ENCODE measurements around the gene PPIP5K1.

PPIP5K1 gene

GRCh38 chr15:43521419-43521818 is 68.6 kb downstream of the PPIP5K1 start (continued):
- TF ChIP-seq ZNF565 (CRISPR knock-in tag; conservative IDR thresholded peaks at IDR 0.05; ENCODE audit: low read depth) (no peak), ZNF70 (CRISPR knock-in tag; IDR thresholded peaks at IDR 0.05) (no peak)

- ATAC-seq = no peak
- TF ChIP-seq TCF4 (CRISPR knock-in tag; IDR thresholded peaks at IDR 0.05; ENCODE audit: borderline replicate concordance) = no peak
- TF ChIP-seq ZFP30 (CRISPR knock-in tag; IDR thresholded peaks at IDR 0.05) = no peak
- TF ChIP-seq ZNF8 (CRISPR knock-in tag; IDR thresholded peaks at IDR 0.05) = no peak
- TF ChIP-seq TSHZ2 (CRISPR knock-in tag; IDR thresholded peaks at IDR 0.05) = no peak
- no peak for TF ChIP-seq ZNF565 (CRISPR knock-in tag; conservative IDR thresholded peaks at IDR 0.05; ENCODE audit: low read depth)
- TF ChIP-seq CSRNP3 (CRISPR knock-in tag; IDR thresholded peaks at IDR 0.05) = no peak
- TF ChIP-seq TOX (CRISPR knock-in tag; IDR thresholded peaks at IDR 0.05; ENCODE audit: borderline replicate concordance) = no peak
- TF ChIP-seq PATZ1 (CRISPR knock-in tag; IDR thresholded peaks at IDR 0.05; ENCODE audit: borderline replicate concordance) = no peak
- TF ChIP-seq ISL1 (CRISPR knock-in tag; IDR thresholded peaks at IDR 0.05) = no peak
- TF ChIP-seq SNAI2 (CRISPR knock-in tag; IDR thresholded peaks at IDR 0.05) = no peak
- TF ChIP-seq OSR1 (CRISPR knock-in tag; IDR thresholded peaks at IDR 0.05) = no peak
Observed at GRCh38 chr15:43520138-43520537, 69.9 kb downstream of the PPIP5K1 start.

GRCh38 chr15:43519196-43519595 is 70.8 kb downstream of the PPIP5K1 start:
- no peak for TF ChIP-seq ARNTL (CRISPR knock-in tag; IDR thresholded peaks at IDR 0.05; ENCODE audit: borderline replicate concordance, low read depth)
- TF ChIP-seq OSR1 (CRISPR knock-in tag; IDR thresholded peaks at IDR 0.05) = no peak
- TF ChIP-seq ZFP3 (CRISPR knock-in tag; IDR thresholded peaks at IDR 0.05) = no peak
- TF ChIP-seq TOX (CRISPR knock-in tag; IDR thresholded peaks at IDR 0.05; ENCODE audit: borderline replicate concordance) = no peak
- TF ChIP-seq SNAI2 (CRISPR knock-in tag; IDR thresholded peaks at IDR 0.05) = no peak
- TF ChIP-seq TCF4 (CRISPR knock-in tag; IDR thresholded peaks at IDR 0.05; ENCODE audit: borderline replicate concordance) = no peak
- no peak for TF ChIP-seq ZNF8 (CRISPR knock-in tag; IDR thresholded peaks at IDR 0.05)
- TF ChIP-seq PPARA (CRISPR knock-in tag; IDR thresholded peaks at IDR 0.05; ENCODE audit: borderline replicate concordance) = no peak
- no peak for TF ChIP-seq GLIS3 (CRISPR knock-in tag; IDR thresholded peaks at IDR 0.05)
- no peak for TF ChIP-seq ZFP30 (CRISPR knock-in tag; IDR thresholded peaks at IDR 0.05)
- no peak for TF ChIP-seq CREB5 (CRISPR knock-in tag; IDR thresholded peaks at IDR 0.05; ENCODE audit: low read depth)
- no peak for TF ChIP-seq POU6F1 (CRISPR knock-in tag; IDR thresholded peaks at IDR 0.05; ENCODE audit: borderline replicate concordance, low read depth)
- no peak for TF ChIP-seq ESRRG (CRISPR knock-in tag; IDR thresholded peaks at IDR 0.05)
- no peak for ATAC-seq

GRCh38 chr15:43518197-43518761 is 71.7 kb downstream of the PPIP5K1 start:
- no peak for TF ChIP-seq RARB (CRISPR knock-in tag; IDR thresholded peaks at IDR 0.05)
- TF ChIP-seq PATZ1 (CRISPR knock-in tag; IDR thresholded peaks at IDR 0.05; ENCODE audit: borderline replicate concordance) = peak; percentile 49; the same call in 1 of the 2 replicates
- no peak for TF ChIP-seq CSRNP3 (CRISPR knock-in tag; IDR thresholded peaks at IDR 0.05)
- TF ChIP-seq ZC3H10 (CRISPR knock-in tag; IDR thresholded peaks at IDR 0.05) = no peak
- TF ChIP-seq BACH2 (CRISPR knock-in tag; IDR thresholded peaks at IDR 0.05; ENCODE audit: borderline replicate concordance) = no peak
- no peak for TF ChIP-seq SNAI2 (CRISPR knock-in tag; IDR thresholded peaks at IDR 0.05)
- no peak for TF ChIP-seq CREB5 (CRISPR knock-in tag; IDR thresholded peaks at IDR 0.05; ENCODE audit: low read depth)
- peak; percentile 47 for ATAC-seq
